Mucosa of gallbladder (tissue), 1 donor: ENCODE measurements around the gene KRTAP5-3. TPM values are rescaled to one million over a fixed set of nuclear protein-coding genes. Genes with fewer than 3 reads are reported as not detected.

Experiments
- DNase-seq: peaks from one replicate; pipeline ENCODE4 v3.0.0-alpha.2; 2020; ENCODE audit warnings: low spot score
- total RNA-seq: library from RNA; stranded (reverse); gene quantifications from one replicate; pipeline ENCODE4 v1.2.1, GENCODE V29; 2021
- donor health status: DM: no; HTN: no; CAD: no.

KRTAP5-3 gene
- total RNA-seq, 1 donor from 2014 or later, result not detected

DNA sequence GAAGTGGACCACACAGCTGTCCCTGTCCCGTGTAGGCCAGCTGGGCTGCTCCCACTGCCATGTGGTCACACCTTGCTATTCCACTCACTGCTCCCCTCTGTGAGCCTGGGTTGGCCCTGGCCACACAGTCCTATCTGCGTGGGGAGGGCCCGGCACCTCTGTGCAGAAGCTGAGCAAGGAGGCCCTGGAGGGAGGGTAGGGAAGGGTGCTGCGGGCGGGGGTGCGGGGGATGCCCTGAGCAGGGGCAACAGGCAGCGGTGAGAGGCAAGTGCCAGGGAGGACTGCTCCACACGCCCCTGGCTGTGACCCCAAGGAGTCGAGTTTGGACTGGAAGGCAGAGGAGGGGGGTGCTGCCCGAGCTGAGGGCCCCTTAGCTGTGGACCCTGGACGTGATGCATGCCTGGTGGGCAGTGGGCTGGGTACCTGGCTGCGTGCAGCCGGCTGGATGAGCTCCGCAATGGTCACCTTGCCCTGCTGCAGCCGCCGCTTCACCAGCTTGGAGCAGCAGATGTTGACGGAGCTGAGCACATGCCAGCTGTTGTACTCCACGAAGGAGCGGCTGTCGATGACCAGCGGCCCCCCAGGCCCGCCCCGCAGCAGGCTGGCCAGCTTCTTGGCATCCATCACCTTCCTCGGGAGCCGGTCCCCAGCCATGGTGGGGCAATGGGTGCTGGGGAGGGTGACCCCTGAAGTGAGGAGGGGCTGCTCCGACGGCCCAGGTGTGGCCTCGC lies 42.9 kb downstream of the KRTAP5-3 start:
- no peak for DNase-seq

DNA sequence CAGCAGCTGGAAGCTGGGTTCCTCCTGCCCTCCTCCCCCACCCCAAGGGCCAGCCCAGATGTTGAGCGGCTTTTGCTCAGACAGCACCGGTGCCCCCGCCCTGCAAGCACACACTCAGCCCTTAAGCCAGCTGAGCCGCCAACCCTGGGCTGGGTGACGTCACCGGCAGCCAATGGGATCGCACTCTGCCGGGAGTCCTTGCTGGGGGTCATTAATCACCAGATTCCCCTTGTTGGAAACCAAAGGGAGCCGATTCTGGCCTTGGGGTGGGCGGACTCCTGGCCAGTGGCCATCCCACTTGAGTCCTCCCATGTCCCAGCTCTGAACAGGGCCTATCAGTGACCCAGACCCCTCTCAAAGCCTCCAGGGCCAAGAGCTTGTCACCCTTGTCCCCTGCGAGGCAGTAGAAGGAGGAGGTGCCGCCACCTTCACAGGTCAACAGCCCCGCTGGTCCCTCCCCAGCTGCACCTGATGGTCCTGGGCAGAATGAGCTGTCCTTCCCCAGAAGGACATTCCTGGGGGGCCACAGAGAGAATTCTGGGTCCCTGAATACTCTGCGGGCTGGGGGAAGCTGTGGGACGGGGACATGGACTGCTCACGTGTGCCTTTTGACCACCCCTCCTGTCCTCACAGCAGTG lies 43.6 kb downstream of the KRTAP5-3 start:
- peak; percentile 74 for DNase-seq

DNA sequence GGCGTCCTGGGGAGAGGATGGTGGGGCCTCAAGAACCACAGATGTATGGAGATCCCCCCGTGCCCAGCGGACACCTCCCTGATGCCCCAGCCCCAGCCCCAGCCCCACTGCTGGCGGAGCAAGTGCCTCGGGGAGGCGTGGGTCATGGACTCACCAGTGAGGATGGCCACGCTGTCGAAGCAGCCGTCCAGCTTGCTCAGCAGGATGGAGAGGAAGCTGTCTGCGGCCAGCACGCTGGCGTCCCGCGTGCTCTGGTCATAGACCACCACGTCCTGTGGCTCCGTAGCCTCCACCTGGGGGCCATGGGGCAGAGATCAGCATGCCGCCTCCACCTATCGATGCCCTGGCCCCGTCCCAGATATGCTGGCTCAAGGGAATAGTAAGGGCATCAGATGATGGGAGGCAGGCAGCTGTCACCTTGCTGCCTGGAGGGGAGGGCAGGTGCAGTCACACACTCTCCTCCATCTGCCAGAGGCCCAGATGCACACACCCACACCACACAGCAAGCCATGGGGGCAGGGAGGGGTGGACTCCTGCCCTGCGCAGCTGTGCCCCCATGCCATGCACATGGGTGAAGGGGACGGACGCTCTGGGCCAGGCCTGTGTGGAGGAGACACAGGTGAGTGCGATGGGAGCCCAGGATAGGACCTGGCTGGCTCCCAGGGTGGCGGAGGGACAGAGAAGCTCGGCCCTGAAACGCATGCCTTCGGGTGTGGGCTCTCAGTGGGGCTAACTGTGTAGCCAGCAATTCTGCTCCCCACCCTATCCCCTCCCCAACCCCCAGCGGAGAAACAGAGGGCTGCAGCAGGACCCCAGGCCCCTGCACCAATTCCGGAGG lies 44.3 kb downstream of the KRTAP5-3 start:
- no peak for DNase-seq

DNA sequence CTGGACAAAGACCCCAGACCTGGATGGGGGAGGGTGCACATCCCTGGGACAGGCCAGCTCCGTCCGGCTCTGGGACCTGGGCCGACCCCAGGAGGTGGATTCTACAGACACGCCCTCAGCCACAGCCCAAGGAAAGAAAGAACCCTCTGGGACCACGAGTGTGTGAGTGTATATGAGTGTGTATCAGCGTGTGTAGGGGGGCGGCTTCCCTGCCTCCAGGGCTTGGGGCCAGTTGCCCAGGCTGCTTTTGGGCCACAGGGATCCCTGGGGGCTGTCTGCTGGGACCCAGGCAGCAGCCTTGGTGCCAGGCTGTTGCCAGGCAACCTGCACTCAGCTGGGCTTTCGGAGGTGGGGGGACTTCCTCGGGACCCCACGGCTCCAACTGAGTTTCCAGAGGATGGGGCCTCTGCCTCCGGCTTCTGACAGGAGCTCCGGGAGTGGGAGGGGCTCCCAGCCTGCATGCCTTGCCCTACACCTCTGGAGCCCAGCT lies 45.1 kb downstream of the KRTAP5-3 start:
- no peak for DNase-seq

DNA sequence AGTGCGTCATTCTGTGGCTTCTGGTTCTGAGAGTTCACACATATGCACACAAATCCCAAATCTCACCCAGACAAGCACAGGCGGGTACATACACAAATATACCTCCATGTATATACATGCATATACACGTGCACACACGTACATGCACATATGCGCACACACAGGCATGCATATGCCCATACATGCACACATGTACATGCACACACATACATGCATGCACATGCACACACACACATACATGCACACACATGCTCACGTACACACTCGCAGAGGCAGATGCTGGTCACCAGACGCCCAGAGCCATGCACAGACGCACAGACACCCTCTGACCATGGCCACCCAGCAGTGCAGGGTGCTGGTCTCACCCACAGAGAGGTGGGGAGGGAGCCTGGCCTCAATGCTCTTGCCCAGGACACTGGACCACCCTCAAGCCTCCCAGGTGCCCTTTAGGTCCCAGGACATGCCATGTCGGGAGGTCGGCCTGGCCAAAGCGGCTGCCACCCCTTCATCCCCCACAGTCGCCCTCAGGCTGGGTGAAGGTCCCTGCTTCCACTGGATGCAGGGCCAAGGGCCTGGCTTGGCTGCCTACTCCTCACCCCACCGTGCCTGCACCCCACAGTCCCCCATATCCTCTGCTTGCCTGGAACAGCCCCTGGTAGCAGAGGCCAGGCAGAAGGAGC lies 45.7 kb downstream of the KRTAP5-3 start:
- no peak for DNase-seq

DNA sequence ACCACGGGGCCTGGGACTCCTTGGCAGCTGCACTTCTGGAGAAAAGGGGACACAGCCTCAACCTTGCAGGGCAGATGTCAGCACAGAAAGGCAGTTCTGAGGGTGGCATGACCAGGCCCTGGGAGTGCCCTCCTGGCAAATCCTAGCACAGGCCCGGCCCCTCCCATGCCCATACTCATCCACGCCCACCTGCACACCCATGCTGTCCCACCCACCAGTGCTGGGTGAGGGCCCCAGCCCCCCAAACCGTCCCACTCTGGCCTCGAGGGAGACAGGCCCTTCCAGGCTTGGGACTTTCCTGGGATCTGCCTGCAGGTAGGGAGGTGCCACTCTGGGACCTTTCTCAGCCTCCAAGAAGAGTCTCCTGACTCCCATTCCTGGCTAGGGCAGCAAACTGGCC lies 46.3 kb downstream of the KRTAP5-3 start:
- DNase-seq, result no peak

DNA sequence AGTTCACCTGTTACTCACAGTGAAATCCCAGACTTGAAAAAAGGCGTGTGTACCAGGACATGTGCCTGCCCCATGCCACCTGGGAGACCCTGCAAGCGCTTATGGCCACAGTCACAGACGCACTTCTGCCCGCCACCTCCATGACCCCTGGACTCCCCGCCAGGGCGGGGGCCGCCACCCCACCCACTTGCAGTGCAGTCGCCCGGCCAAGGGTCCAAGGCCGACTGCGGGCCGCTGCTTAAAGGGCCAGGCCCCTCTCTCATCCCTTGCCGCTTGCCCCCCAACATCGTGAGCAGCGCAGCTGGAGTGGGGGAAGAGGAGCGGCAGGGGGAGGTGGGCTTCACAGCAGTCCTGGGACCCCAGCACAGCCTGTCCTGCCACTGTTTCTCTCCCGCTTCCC lies 47.0 kb downstream of the KRTAP5-3 start:
- DNase-seq, result no peak

DNA sequence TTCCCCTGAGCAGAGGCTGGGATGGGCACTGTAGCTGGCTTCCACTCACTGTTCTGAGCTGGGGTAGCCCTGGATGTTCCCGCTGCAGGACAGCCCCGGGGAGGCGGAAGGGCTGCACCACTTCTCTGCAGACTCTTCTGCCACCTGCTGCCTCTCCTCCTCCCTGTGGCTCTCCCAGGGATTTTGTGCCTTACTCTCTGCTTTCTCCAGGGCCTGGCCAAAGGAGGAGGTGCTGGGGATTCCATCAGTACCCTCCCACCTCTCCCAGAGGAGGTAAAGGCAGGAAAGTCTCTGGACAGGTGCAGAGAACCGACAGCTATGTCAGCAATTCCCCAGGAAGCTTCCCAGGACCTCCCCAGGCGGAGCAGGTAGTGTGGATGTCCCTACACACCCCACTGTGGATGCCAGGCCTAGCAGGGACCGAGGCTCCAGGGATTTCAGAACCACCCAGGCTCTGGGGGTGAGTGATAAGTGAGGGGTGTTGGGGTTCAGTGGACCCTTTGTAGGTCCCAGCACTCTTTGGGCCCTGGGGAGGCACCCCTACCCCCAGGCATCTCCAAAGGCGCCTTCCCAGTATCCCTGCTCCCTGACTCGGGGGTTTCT lies 47.5 kb downstream of the KRTAP5-3 start:
- DNase-seq, result no peak

DNA sequence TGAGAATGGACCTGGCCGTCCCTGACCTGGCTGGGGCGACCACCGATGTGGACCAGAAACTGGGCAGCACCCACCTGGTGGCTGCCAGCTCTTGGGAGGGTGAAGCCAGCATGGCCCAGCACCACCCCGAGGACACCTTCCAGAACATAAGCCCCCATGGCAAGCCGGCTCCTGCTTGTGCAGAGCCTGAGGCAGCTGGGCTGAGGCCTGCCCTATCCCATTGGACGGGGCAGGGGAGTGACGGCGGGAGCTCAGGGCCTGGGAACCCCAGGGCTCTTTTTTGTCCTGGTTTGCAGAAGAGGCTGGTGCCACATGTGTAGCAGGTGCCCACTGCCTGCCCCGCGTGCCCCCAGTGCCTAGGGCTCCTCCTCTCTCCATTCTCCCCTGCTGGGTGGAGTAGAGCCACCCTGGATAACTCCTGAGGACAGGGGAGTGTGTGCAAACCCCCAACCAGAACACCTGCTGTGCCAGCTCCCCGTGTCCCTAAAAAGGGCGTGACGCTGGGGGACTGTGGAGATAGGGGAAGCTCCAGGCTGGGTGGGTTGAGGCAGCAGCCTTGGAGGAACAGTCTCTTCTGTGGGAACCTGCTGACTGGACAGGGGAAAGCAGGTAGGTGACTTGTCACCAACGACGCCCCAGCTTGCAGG lies 48.1 kb downstream of the KRTAP5-3 start:
- DNase-seq, result no peak

DNA sequence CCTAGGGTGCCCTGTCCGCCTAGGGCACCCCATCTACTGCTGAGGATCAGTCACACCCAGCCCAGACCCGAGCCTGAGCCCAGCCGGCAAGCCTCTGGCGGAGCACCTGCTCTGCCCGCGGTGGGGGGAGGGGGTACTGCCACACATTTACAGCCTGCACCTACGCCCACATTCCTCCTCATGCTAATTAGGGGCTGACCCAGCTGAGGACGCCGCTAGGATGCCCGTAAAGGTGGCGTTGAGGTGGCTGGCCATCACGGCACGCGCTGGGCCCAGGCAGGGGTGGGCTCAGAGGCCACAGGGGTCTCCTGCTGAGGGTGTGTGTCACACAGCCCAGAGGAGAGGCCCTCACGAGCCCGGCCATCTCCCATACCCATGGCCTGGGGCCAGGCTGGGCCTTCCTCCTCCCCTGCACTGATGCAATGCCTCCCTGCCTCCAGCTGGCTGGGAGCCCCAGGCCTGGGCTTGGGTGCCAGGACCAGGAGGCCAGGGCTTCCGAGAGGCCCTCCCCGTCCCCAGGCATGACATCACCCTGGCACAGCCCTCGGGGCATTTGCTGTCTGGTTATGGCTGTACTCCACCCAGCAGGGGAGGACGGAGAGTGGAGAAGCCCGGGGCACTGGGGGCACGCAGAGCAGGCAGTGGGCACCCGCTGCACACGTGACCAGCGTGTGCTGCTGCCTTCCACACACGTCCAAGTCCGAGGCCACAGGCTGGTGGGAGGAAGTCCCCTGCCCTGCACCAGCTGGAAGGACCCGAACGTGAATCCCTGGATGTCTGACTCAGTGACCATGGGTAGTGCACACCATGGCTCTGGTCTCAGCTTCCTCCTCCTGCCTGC lies 48.9 kb downstream of the KRTAP5-3 start:
- peak; percentile 93 for DNase-seq

DNA sequence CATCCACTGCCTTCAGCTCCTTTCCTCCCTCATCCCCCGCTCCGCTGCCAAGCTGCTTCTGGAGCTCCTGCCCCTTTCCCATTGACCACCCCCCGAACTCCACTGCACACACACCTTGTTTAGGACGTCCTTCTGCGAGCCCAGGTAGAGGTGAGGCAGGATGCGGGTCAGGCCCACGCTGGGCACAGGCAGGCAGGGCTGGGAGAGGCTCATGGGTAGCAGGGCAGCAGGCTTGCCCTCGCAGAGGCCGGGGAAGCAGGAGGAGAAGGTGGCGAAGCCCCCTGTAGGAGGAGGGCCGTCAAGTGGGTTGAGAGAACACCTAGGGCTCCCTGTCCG lies 49.5 kb downstream of the KRTAP5-3 start:
- DNase-seq, result no peak

DNA sequence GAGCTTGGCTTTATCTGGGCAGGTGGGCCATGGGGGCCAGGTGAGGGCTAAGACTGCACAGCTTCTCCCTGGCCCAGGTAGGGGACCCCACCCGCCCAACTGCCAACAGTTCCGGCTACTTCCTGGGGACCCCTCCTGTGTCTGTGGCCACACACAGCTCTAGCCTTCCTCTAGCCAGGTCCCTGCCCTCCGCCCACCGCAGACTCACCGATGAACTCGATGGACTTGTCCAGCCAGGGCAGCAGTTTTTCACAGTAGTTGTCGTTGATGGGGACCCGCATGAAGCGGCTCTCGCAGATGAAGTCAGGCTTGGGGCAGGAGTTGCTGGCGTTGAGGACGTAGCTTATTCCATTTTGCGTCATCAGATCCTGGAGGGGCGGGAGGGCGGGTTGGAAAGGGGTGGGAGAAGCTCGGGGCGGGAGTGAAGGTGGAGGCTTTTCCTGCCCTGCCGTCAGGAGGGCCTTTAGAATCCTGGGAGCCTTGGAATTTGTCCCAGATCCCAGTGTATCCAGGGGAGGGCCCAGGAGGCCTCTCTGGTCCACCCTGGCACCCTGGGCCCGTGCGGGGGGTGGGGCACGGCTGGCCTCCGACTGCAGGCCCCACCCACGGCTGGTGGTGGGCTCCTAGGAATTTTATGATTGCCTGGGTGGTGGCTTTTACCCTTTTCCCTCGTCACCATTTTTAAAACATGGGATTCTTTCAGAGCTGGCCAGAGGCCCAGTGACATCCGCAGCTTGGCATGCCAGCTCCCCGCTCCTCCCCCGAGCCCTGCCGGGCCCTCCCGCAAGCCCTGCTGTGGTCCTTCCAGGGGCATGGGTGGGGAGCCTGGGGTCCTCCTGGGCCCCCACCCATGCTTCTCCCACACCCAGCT lies 50.1 kb downstream of the KRTAP5-3 start:
- DNase-seq, result peak; percentile 70

Other genes with a start within 250 kb of the KRTAP5-3 start
- 3.3 TPM for gene BRSK2, start 218.5 kb downstream of the KRTAP5-3 start, total RNA-seq
- gene MOB2, start 121.7 kb downstream of the KRTAP5-3 start, total RNA-seq, result 73.4 TPM
- 35.6 TPM for gene DUSP8, start 36.2 kb downstream of the KRTAP5-3 start, total RNA-seq
- gene KRTAP5-1, start 23.2 kb downstream of the KRTAP5-3 start, total RNA-seq, result not detected
- 0.26 TPM for gene KRTAP5-2, start 10.2 kb downstream of the KRTAP5-3 start, total RNA-seq
- gene KRTAP5-4, start 13.7 kb upstream of the KRTAP5-3 start, total RNA-seq, result not detected
- gene KRTAP5-5, start 21.3 kb upstream of the KRTAP5-3 start, total RNA-seq, result 1.6 TPM
- gene KRTAP5-6, start 88.7 kb upstream of the KRTAP5-3 start, total RNA-seq, result not detected
- gene IFITM10, start 142.1 kb upstream of the KRTAP5-3 start, total RNA-seq, result 13.9 TPM
- gene CTSD, start 155.5 kb upstream of the KRTAP5-3 start, total RNA-seq, result 2,163 TPM
- gene SYT8, start 226.5 kb upstream of the KRTAP5-3 start, total RNA-seq, result 218 TPM
- gene TNNI2, start 230.5 kb upstream of the KRTAP5-3 start, total RNA-seq, result 73.7 TPM
- gene LSP1, start 244.6 kb upstream of the KRTAP5-3 start, total RNA-seq, result 43.1 TPM